ENCODE results near the gene RAB29.

GRCh38 chr1:205775717-205776056 lies 405 bp upstream of the RAB29 start:
- TF ChIP-seq CTCF (IDR thresholded peaks at IDR 0.05) (no peak), POLR2A (IDR thresholded peaks at IDR 0.05) (no peak)
